WI38 (cell line): ENCODE results near the gene PTGES3L.
A peak's percentile ranks its signal among the peaks of the same experiment; 100 is the strongest.
"Not testable (repeated sequence)": the region's sequence is repeated elsewhere in the genome, so short reads cannot be mapped to it uniquely, and the experiment has no call there.

ENCODE experiments used
- H3K4me3 ChIP-seq: 2 replicates; pipeline ENCODE4 v1.5.1; 2011; ENCODE audit warnings: low read depth, mild to moderate bottlenecking, control low read depth, low read length
- CTCF ChIP-seq: IDR thresholded peaks from 2 replicates; pipeline ENCODE4 v1.5.1; 2012; ENCODE audit warnings: low read depth, mild to moderate bottlenecking, control low read depth, low read length

PTGES3L gene

GRCh38 chr17:43011728-43012472 is 32.0 kb upstream of the PTGES3L start:
- TF ChIP-seq CTCF: no peak
- H3K4me3 ChIP-seq: no peak overlapping the region

GRCh38 chr17:43010667-43011308 is 30.9 kb upstream of the PTGES3L start:
- no peak for TF ChIP-seq CTCF
- no peak overlapping the region for H3K4me3 ChIP-seq

- no peak for TF ChIP-seq CTCF
- H3K4me3 ChIP-seq: peak within 1 kb of the TSS; percentile 89
Observed at GRCh38 chr17:43006639-43007551, 27.0 kb upstream of the PTGES3L start, which contains the start of gene IFI35. IFI35 (plus strand) TSS chr17:43006784; CDS start chr17:43006948, 164 bp downstream.

GRCh38 chr17:43003542-43004172 is 23.8 kb upstream of the PTGES3L start:
- no peak overlapping the region for H3K4me3 ChIP-seq
- TF ChIP-seq CTCF: no peak

GRCh38 chr17:43000894-43001293 is 21.0 kb upstream of the PTGES3L start:
- H3K4me3 ChIP-seq: not testable (repeated sequence)

GRCh38 chr17:42999003-42999525 is 19.2 kb upstream of the PTGES3L start:
- peak overlapping the region; percentile 98 for H3K4me3 ChIP-seq
- TF ChIP-seq CTCF: no peak
